Measurements from ENCODE around the gene ROMO1. TPM values are rescaled to one million over a fixed set of nuclear protein-coding genes. Genes with fewer than 3 reads are reported as not detected.
A peak's percentile ranks its signal among the peaks of the same experiment; 100 is the strongest.

Gene ROMO1
- total and polyA plus RNA-seq, 3 experiments from 2014 or later: 108 to 358 (median 117) TPM

DNA sequence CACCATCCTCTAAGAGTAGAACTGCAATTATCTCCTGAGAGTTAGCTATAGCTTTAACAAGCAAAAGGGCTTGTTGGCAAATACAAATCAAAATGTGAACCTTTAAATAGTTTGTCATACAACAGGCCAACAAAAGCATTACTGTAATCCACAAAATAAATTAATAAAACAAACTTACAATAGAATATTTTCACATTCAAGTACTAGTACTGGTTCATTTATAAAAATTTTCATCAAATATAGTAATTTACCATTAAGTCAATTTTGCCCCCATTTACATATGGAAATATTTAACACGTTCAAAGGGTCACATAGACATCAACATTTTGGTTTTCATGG is 33.4 kb downstream of the ROMO1 start:
- H3K27ac Mint-ChIP-seq: peak overlapping the region in 3 of 8 donors; percentile 38 to 82 (median 49)
- no peaks in the 10 kb centered on the region for H3K9me3 Mint-ChIP-seq
- H3K36me3 Mint-ChIP-seq: peaks cover 10 to 86% (median 22%) of the 10 kb centered on the region in 3 donors
- Histone ChIP-seq H3K4me1 (ENCODE audit: insufficient read depth, low read length) (peaks cover 72% of the 10 kb centered on the region), H3K27me3 (ENCODE audit: insufficient read depth, low read length, poor library complexity, severe bottlenecking) (no peaks in the 10 kb centered on the region), H3K9me3 (ENCODE audit: low read length) (no peaks in the 10 kb centered on the region), H3K27ac (ENCODE audit: low read depth, low read length) (no peak overlapping the region), H3K4me3 (ENCODE audit: low read length) (no peak overlapping the region), H3K36me3 (ENCODE audit: insufficient read depth, low read length) (peaks cover 81% of the 10 kb centered on the region)
- peak overlapping the region in 5 of 7 donors; percentile 34 to 61 (median 54) for H3K4me3 Mint-ChIP-seq
- peaks cover 0 to 3% of the 10 kb centered on the region in 2 donors for H3K27me3 Mint-ChIP-seq
- ChIA-PET POLR2A (no interaction called here), CTCF (no interaction called here)
- peaks cover 64 to 79% (median 75%) of the 10 kb centered on the region in 3 donors for H3K4me1 Mint-ChIP-seq
- no peak for DNase-seq

- POLR2A ChIA-PET: interaction anchor here (1.6 kb wide), 1 partner anchor 9 kb away, joined by 5 read pairs; no protein-coding TSS in a partner anchor
- CTCF ChIA-PET: interaction anchor here (1.1 kb wide), 1 partner anchor 13 kb away, joined by 3 read pairs; no protein-coding TSS in a partner anchor
- Mint-ChIP-seq H3K36me3 (peaks cover 20 to 87% (median 30%) of the 10 kb centered on the region in 3 donors), H3K27ac (peak overlapping the region in 7 of 8 donors; percentile 11 to 87 (median 49)), H3K4me3 (peak overlapping the region; percentile 9 to 71 (median 38)), H3K9me3 (no peaks in the 10 kb centered on the region), H3K4me1 (peaks cover 75 to 92% (median 87%) of the 10 kb centered on the region in 3 donors), H3K27me3 (peaks cover 0 to 3% of the 10 kb centered on the region in 2 donors)
- Histone ChIP-seq H3K27ac (ENCODE audit: low read depth, low read length) (no peak overlapping the region), H3K4me3 (ENCODE audit: low read length) (no peak overlapping the region), H3K4me1 (ENCODE audit: insufficient read depth, low read length) (peaks cover 88% of the 10 kb centered on the region), H3K9me3 (ENCODE audit: low read length) (no peaks in the 10 kb centered on the region), H3K36me3 (ENCODE audit: insufficient read depth, low read length) (peaks cover 78% of the 10 kb centered on the region), H3K27me3 (ENCODE audit: insufficient read depth, low read length, poor library complexity, severe bottlenecking) (no peaks in the 10 kb centered on the region)
- no peak for DNase-seq
Observed at GRCh38 chr20:35734374-35734773, 35.2 kb downstream of the ROMO1 start.

- H3K27me3 Mint-ChIP-seq: peaks cover 0 to 3% of the 10 kb centered on the region in 2 donors
- H3K4me1 Mint-ChIP-seq: peaks cover 76 to 92% (median 87%) of the 10 kb centered on the region in 3 donors
- POLR2A ChIA-PET: interaction anchor here (0.7 to 1.7 kb wide), 3 partner anchors 9 to 114 kb away, joined by 3 to 10 read pairs (median 5); no protein-coding TSS in a partner anchor
- H3K27ac Mint-ChIP-seq: peak overlapping the region in 6 of 8 donors; percentile 11 to 91 (median 70)
- DNase-seq: no peak
- H3K4me3 Mint-ChIP-seq: peak overlapping the region; percentile 35 to 74 (median 71)
- CTCF ChIA-PET: interaction anchor here (0.9 to 1.4 kb wide), 3 partner anchors 14 to 134 kb away, joined by 3 read pairs; no protein-coding TSS in a partner anchor
- Histone ChIP-seq H3K4me3 (ENCODE audit: low read length) (no peak overlapping the region), H3K27me3 (ENCODE audit: insufficient read depth, low read length, poor library complexity, severe bottlenecking) (no peaks in the 10 kb centered on the region), H3K36me3 (ENCODE audit: insufficient read depth, low read length) (peaks cover 72% of the 10 kb centered on the region), H3K4me1 (ENCODE audit: insufficient read depth, low read length) (peaks cover 93% of the 10 kb centered on the region), H3K27ac (ENCODE audit: low read depth, low read length) (no peak overlapping the region), H3K9me3 (ENCODE audit: low read length) (no peaks in the 10 kb centered on the region)
- H3K36me3 Mint-ChIP-seq: peaks cover 27 to 88% (median 33%) of the 10 kb centered on the region in 3 donors
- H3K9me3 Mint-ChIP-seq: no peaks in the 10 kb centered on the region
Observed at GRCh38 chr20:35734777-35735649, 35.8 kb downstream of the ROMO1 start.

DNA sequence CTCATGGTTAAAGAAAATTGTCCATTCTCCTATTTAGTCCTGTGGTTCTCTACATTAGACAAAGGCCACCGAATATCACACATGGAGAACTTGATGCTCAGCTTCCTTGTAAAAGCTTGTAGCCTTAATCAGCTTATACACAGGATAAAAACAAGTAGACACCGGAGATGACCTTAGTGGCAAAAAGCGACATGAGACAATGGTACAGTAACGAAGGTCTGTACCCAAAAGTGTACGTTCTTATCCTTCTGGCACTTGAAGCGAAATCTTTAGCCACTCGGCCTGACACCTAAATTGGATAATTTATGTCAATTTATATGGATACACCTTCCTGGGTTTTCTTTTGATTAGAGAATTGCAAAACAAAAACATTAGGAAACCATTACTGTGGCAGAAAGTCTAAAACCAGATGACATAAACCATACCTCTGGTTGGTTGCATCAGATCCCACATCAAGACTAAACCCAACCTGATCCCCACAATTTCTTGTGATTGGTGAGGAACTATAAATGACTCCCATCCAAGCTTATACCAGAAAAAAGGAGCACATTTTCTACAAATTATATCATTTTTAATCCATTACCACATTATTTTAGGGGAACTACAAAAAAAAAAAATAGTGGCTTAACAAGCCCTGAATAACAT is 36.7 kb downstream of the ROMO1 start:
- no peaks in the 10 kb centered on the region for H3K27me3 ChIP-seq (ENCODE audit: insufficient read depth, low read length, poor library complexity, severe bottlenecking)
- DNase-seq: no peak
- ChIA-PET CTCF (interaction anchor here (0.9 to 1.4 kb wide), 3 partner anchors 15 to 135 kb away, joined by 3 read pairs; no protein-coding TSS in a partner anchor), POLR2A (interaction anchor here (1.7 kb wide), 1 partner anchor 11 kb away, joined by 10 read pairs; no protein-coding TSS in a partner anchor)
- peaks cover 73 to 90% (median 85%) of the 10 kb centered on the region in 3 donors for H3K4me1 Mint-ChIP-seq
- H3K36me3 Mint-ChIP-seq: peaks cover 34 to 87% (median 35%) of the 10 kb centered on the region in 3 donors
- H3K9me3 ChIP-seq (ENCODE audit: low read length): no peaks in the 10 kb centered on the region
- peak overlapping the region; percentile 63 to 74 (median 72) for H3K4me3 Mint-ChIP-seq
- H3K27ac ChIP-seq (ENCODE audit: low read depth, low read length): no peak overlapping the region
- H3K9me3 Mint-ChIP-seq: no peaks in the 10 kb centered on the region
- peaks cover 90% of the 10 kb centered on the region for H3K4me1 ChIP-seq (ENCODE audit: insufficient read depth, low read length)
- H3K27ac Mint-ChIP-seq: peak overlapping the region; percentile 34 to 91 (median 59)
- peaks cover 70% of the 10 kb centered on the region for H3K36me3 ChIP-seq (ENCODE audit: insufficient read depth, low read length)
- no peak overlapping the region for H3K4me3 ChIP-seq (ENCODE audit: low read length)
- H3K27me3 Mint-ChIP-seq: peaks cover 0 to 3% of the 10 kb centered on the region in 2 donors

- no peak for DNase-seq
- Mint-ChIP-seq H3K36me3 (peaks cover 28 to 87% (median 32%) of the 10 kb centered on the region in 3 donors), H3K4me1 (peaks cover 61 to 81% (median 74%) of the 10 kb centered on the region in 3 donors), H3K4me3 (peak overlapping the region; percentile 49 to 81 (median 74)), H3K9me3 (peaks cover 0 to 2% (median 0%) of the 10 kb centered on the region in 5 donors), H3K27me3 (peaks cover 0 to 7% of the 10 kb centered on the region in 2 donors), H3K27ac (peak overlapping the region; percentile 36 to 86 (median 82))
- Histone ChIP-seq H3K27me3 (ENCODE audit: insufficient read depth, low read length, poor library complexity, severe bottlenecking) (no peaks in the 10 kb centered on the region), H3K36me3 (ENCODE audit: insufficient read depth, low read length) (peaks cover 52% of the 10 kb centered on the region), H3K9me3 (ENCODE audit: low read length) (no peaks in the 10 kb centered on the region), H3K27ac (ENCODE audit: low read depth, low read length) (no peak overlapping the region), H3K4me3 (ENCODE audit: low read length) (no peak overlapping the region), H3K4me1 (ENCODE audit: insufficient read depth, low read length) (peaks cover 72% of the 10 kb centered on the region)
- CTCF ChIA-PET: interaction anchor here (0.7 kb wide), 1 partner anchor 137 kb away, joined by 3 read pairs; no protein-coding TSS in a partner anchor
- POLR2A ChIA-PET: interaction anchor here (0.6 to 0.7 kb wide), 2 partner anchors 118 to 1627 kb away, joined by 4 read pairs; no protein-coding TSS in a partner anchor
Observed at GRCh38 chr20:35737865-35738333, 38.7 kb downstream of the ROMO1 start.

DNA sequence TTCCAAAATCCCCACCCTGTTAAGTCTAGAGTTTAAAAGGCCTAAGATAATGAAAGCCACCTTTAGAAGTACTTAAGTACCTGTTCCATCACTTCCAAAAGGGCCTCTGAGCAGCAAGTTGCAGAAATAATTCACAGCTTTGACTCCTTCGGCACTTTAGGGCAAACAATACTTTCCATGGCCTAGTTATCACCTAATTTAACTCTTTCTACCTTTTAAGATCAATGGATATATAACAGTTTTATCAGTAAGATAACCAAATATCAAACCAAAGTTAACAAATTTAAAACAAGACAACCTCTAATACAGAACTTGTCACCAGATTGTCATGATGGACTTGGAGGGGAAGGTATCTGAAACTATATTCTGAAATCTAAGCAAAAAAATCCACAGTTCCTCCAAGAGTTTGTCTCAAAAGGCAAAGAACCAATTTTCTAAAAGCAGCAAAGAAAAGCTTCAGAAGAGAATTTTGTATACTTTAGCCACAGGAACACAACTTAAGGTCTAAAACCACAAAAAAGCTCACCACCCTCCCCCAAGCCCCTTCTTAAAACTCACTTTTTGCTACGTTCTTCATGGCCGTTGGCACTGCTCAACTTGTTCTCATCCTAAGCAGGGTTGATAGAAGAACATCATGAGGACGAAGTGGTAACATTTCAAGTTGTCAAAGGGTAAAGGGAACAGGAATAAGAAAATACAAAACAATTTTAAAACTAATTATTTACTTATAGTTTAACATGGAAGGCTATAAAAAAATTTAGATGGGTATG is 39.4 kb downstream of the ROMO1 start:
- Mint-ChIP-seq H3K9me3 (peaks cover 0 to 2% (median 0%) of the 10 kb centered on the region in 5 donors), H3K27me3 (peaks cover 0 to 5% of the 10 kb centered on the region in 2 donors), H3K27ac (peak overlapping the region; percentile 36 to 86 (median 80)), H3K4me1 (peaks cover 61 to 81% (median 74%) of the 10 kb centered on the region in 3 donors), H3K4me3 (peak overlapping the region; percentile 49 to 81 (median 74)), H3K36me3 (peaks cover 26 to 83% (median 32%) of the 10 kb centered on the region in 3 donors)
- H3K27me3 ChIP-seq (ENCODE audit: insufficient read depth, low read length, poor library complexity, severe bottlenecking): no peaks in the 10 kb centered on the region
- H3K9me3 ChIP-seq (ENCODE audit: low read length): no peaks in the 10 kb centered on the region
- peaks cover 47% of the 10 kb centered on the region for H3K36me3 ChIP-seq (ENCODE audit: insufficient read depth, low read length)
- H3K4me1 ChIP-seq (ENCODE audit: insufficient read depth, low read length): peaks cover 72% of the 10 kb centered on the region
- DNase-seq: no peak
- peak overlapping the region; percentile 29 for H3K4me3 ChIP-seq (ENCODE audit: low read length)
- H3K27ac ChIP-seq (ENCODE audit: low read depth, low read length): no peak overlapping the region
- CTCF ChIA-PET: interaction anchor here (0.7 to 1.5 kb wide), 2 partner anchors 33 to 138 kb away, joined by 3 to 7 read pairs; partner anchors contain the start of gene PHF20
- POLR2A ChIA-PET: interaction anchor here (2.1 to 7.1 kb wide), 2 partner anchors 30 to 39 kb away, joined by 13 to 337 read pairs; partner anchors contain the start of genes NFS1, PHF20 and ROMO1
